ENCODE measurements around the gene LONP1. TPM values are rescaled to one million over a fixed set of nuclear protein-coding genes. Genes with fewer than 3 reads are reported as not detected.

Gene LONP1
- polyA plus RNA-seq, 3 donors, result 12.1 to 37.2 (median 13.8) TPM

DNA sequence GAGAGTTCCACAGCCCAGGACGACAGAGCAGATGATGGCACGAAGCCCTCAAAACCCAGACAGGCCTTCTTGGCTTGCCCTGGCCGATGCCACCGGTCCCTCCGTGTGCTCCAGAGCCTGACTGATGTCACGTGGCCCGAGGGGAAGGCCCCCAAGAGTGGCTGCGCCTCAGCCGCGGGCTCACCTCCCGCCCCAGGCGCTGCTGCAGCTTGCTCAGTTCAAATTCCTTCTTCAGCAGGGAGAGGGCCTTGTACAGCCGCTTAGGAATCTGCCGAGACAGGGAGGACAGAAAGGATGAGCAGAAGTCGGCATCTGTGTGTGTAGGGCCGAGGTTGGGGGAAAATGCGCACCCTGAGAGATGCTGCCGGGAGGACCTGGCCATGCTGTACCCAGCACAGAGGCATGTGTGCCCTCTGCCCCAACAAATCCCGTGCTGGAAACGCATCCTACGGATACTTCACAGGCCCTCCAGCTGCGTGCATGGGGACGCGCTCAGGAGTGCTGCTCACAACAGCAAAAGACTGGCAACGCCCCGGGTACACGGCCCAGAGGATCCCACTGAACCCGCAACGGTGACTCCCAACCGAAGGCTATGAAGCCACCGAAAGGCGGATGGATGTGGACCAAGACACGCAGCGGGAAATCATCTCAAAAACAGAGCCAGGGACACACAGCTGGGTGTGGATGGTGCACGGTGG is 12.9 kb downstream of the LONP1 start:
- Mint-ChIP-seq H3K9me3 (peaks cover 0 to 3% (median 0%) of the 10 kb centered on the region in 7 donors), H3K27me3 (ENCODE audit: low read depth in 3 of 3) (no peaks in the 10 kb centered on the region), H3K27ac (peak overlapping the region in 2 of 7 donors; percentile 26 to 61), H3K4me3 (no peak overlapping the region), H3K36me3 (peaks cover 56 to 90% of the 10 kb centered on the region in 2 donors), H3K4me1 (no peaks in the 10 kb centered on the region)
- intact Hi-C loops (cut with micrococcal nuclease), result no loop called here
- no peak for DNase-seq
- H3K9me3 ChIP-seq (replicated peaks in 1 of 2; ENCODE audit: control insufficient read depth in 1 of 2, insufficient read depth in 1 of 2, low read length in 2 of 2), result no peaks in the 10 kb centered on the region
- H3K36me3 ChIP-seq (replicated peaks in 1 of 2; ENCODE audit: control insufficient read depth in 1 of 2, insufficient read depth in 2 of 2, low read length in 2 of 2), result peaks cover 77 to 84% of the 10 kb centered on the region in 2 donors
- H3K4me3 ChIP-seq (replicated peaks in 1 of 3; ENCODE audit: low read depth in 2 of 3, low read length in 3 of 3), result no peak overlapping the region
- H3K4me2 ChIP-seq (replicated peaks; ENCODE audit: extremely low read depth, low read length, poor library complexity, severe bottlenecking), result no peak overlapping the region
- H3K79me2 ChIP-seq (ENCODE audit: insufficient read depth, low read length), result no peaks in the 10 kb centered on the region
- no peaks in the 10 kb centered on the region for H3K4me1 ChIP-seq (ENCODE audit: control insufficient read depth in 1 of 2, insufficient read depth in 2 of 2, low read length in 2 of 2)
- no peaks in the 10 kb centered on the region for H3K27me3 ChIP-seq (ENCODE audit: control insufficient read depth in 2 of 2, insufficient read depth in 2 of 2, low read length in 2 of 2)
- H2AFZ ChIP-seq (ENCODE audit: insufficient read depth, low read depth, low read length, poor library complexity, severe bottlenecking), result no peak overlapping the region
- H3K27ac ChIP-seq (ENCODE audit: low read depth in 1 of 2, low read length in 2 of 2), result no peak overlapping the region
- H3K9ac ChIP-seq (ENCODE audit: insufficient read depth, low read length, poor library complexity, severe bottlenecking), result no peak overlapping the region
- no peaks in the 10 kb centered on the region for H4K20me1 ChIP-seq (ENCODE audit: insufficient read depth, low read length)
- 98% methylated on average over 35 of the region's 35 CpGs for WGBS (ENCODE audit: insufficient coverage)
- TF ChIP-seq, protein P1, sequence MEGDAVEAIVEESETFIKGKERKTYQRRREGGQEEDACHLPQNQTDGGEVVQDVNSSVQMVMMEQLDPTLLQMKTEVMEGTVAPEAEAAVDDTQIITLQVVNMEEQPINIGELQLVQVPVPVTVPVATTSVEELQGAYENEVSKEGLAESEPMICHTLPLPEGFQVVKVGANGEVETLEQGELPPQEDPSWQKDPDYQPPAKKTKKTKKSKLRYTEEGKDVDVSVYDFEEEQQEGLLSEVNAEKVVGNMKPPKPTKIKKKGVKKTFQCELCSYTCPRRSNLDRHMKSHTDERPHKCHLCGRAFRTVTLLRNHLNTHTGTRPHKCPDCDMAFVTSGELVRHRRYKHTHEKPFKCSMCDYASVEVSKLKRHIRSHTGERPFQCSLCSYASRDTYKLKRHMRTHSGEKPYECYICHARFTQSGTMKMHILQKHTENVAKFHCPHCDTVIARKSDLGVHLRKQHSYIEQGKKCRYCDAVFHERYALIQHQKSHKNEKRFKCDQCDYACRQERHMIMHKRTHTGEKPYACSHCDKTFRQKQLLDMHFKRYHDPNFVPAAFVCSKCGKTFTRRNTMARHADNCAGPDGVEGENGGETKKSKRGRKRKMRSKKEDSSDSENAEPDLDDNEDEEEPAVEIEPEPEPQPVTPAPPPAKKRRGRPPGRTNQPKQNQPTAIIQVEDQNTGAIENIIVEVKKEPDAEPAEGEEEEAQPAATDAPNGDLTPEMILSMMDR (IDR thresholded peaks at IDR 0.05), result no peak

- H3K27ac ChIP-seq (ENCODE audit: low read depth in 1 of 2, low read length in 2 of 2), result no peak overlapping the region
- H3K4me2 ChIP-seq (replicated peaks; ENCODE audit: extremely low read depth, low read length, poor library complexity, severe bottlenecking), result no peak overlapping the region
- peaks cover 0 to 3% (median 0%) of the 10 kb centered on the region in 7 donors for H3K9me3 Mint-ChIP-seq
- H3K4me3 ChIP-seq (replicated peaks in 1 of 3; ENCODE audit: low read depth in 2 of 3, low read length in 3 of 3), result no peak overlapping the region
- intact Hi-C loops (cut with micrococcal nuclease), result no loop called here
- H3K4me1 ChIP-seq (ENCODE audit: control insufficient read depth in 1 of 2, insufficient read depth in 2 of 2, low read length in 2 of 2), result no peaks in the 10 kb centered on the region
- no peaks in the 10 kb centered on the region for H3K9me3 ChIP-seq (replicated peaks in 1 of 2; ENCODE audit: control insufficient read depth in 1 of 2, insufficient read depth in 1 of 2, low read length in 2 of 2)
- H3K27me3 Mint-ChIP-seq (ENCODE audit: low read depth in 3 of 3), result no peaks in the 10 kb centered on the region
- peak overlapping the region in 1 of 7 donors; percentile 58 for H3K27ac Mint-ChIP-seq
- no peak overlapping the region for H3K4me3 Mint-ChIP-seq
- no peak overlapping the region for H2AFZ ChIP-seq (ENCODE audit: insufficient read depth, low read depth, low read length, poor library complexity, severe bottlenecking)
- DNase-seq, result peak in 1 of 3 donors; percentile 3
- TF ChIP-seq, protein P1 (IDR thresholded peaks at IDR 0.05), result no peak
- WGBS (ENCODE audit: insufficient coverage), result 92% methylated on average over 14 of the region's 16 CpGs
- H3K4me1 Mint-ChIP-seq, result no peaks in the 10 kb centered on the region
- H3K9ac ChIP-seq (ENCODE audit: insufficient read depth, low read length, poor library complexity, severe bottlenecking), result no peak overlapping the region
- no peaks in the 10 kb centered on the region for H3K79me2 ChIP-seq (ENCODE audit: insufficient read depth, low read length)
- H3K27me3 ChIP-seq (ENCODE audit: control insufficient read depth in 2 of 2, insufficient read depth in 2 of 2, low read length in 2 of 2), result no peaks in the 10 kb centered on the region
- peaks cover 54 to 88% of the 10 kb centered on the region in 2 donors for H3K36me3 Mint-ChIP-seq
- peaks cover 70 to 73% of the 10 kb centered on the region in 2 donors for H3K36me3 ChIP-seq (replicated peaks in 1 of 2; ENCODE audit: control insufficient read depth in 1 of 2, insufficient read depth in 2 of 2, low read length in 2 of 2)
- no peaks in the 10 kb centered on the region for H4K20me1 ChIP-seq (ENCODE audit: insufficient read depth, low read length)
These were observed 14.4 kb downstream of the LONP1 start for GRCh38 chr19:5705552-5705951.
